ENCODE data around the gene SNX1. TPM values are rescaled to one million over a fixed set of nuclear protein-coding genes. Genes with fewer than 3 reads are reported as not detected.

SNX1 gene
- total and polyA plus RNA-seq, 2 of the 13 experiments (the other 11 are each of a cell fraction or from before 2014, with no cell fraction given) = 29.3 to 60.1 TPM

DNA sequence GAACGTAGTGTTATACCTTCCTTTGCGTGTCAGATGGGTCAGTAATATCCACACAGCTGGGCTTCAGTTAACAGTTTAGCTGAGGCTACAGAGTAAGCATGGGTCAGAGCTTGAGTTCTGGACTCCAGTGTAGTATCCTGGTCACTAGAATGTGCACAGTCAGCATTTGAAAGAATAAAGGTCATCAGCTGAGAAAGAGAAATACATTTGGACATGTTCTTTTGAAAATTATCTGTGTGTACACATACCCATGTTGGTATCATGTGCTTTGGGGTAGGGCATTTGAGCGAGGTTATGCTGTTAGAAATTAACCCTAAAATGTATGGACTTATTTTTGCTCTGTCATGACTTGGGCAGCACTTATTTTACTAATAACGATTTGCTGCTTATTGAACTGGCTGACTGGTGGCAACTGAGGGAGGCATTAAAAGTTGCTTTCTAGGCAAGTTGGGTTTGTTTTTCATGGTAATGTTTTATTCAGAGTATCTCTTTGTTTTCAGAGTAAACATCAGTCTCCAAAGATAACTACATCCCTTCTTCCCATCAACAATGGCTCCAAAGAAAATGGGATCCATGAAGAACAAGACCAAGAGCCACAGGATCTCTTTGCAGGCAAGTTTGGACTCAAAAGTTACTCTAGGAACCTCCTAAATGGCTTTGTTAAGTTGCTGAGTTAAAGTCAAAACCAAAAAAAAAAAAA is 16.4 kb downstream of the SNX1 start:
- H3K4me2 ChIP-seq (ENCODE audit: low read depth, low read length) = peak overlapping the region; percentile 26; the same call in 1 of the 2 replicates
- H3K36me3 ChIP-seq (replicated peaks in 1 of 2; ENCODE audit: control insufficient read depth in 1 of 2, insufficient read depth in 2 of 2, low read length in 2 of 2) = peaks cover 7 to 44% of the 10 kb centered on the region in 2 experiments
- no peaks in the 10 kb centered on the region for H3K9me3 ChIP-seq (ENCODE audit: low read length)
- H3K79me2 ChIP-seq (ENCODE audit: insufficient read depth, low read length) = peaks cover 50% of the 10 kb centered on the region
- in situ Hi-C loops (cut with HindIII; ENCODE audit: extremely low pct_ligation_motif_present, low pct_unique_long_range_greater_than_20kb) = no loop called here
- H3K9ac ChIP-seq (ENCODE audit: insufficient read depth, low read depth, low read length) = no peak overlapping the region
- POLR2A ChIA-PET = interaction anchor here (0.8 to 1.3 kb wide), 7 partner anchors 16 to 43 kb away, joined by 3 to 7 read pairs (median 4); partner anchors contain the start of genes CIAO2A and SNX1
- intact Hi-C loops (cut with micrococcal nuclease; ENCODE audit: unreplicated experiment) = no loop called here
- WGBS (ENCODE audit: low lambda C conversion rate) = 51% methylated on average over 4 of the region's 4 CpGs
- H3K27me3 ChIP-seq (ENCODE audit: control insufficient read depth in 1 of 2, insufficient read depth in 2 of 2, low read length in 2 of 2) = no peaks in the 10 kb centered on the region
- H3K4me1 ChIP-seq (ENCODE audit: insufficient read depth, low read length) = peaks cover 40% of the 10 kb centered on the region
- ATAC-seq (peak; percentile 92), DNase-seq (ENCODE audit: low spot score) (peak; percentile 74), FAIRE-seq (peak; percentile 67)
- no peak overlapping the region for H3K4me3 ChIP-seq (replicated peaks in 1 of 3; ENCODE audit: insufficient read depth in 1 of 3, low read depth in 2 of 3, low read length in 3 of 3)
- CTCF ChIA-PET (ENCODE audit: low intra/inter-chr PET ratio, low total read pairs) = no interaction called here
- H3K27ac ChIP-seq (ENCODE audit: extremely low read length, insufficient read depth, low read length) = peak overlapping the region; percentile 21
- BruUV-seq (replicated peaks) = no TSS peak
- H2AFZ ChIP-seq (ENCODE audit: low read length) = no peak overlapping the region
- peaks cover 14% of the 10 kb centered on the region; the same call in 1 of the 2 replicates for H4K20me1 ChIP-seq (ENCODE audit: insufficient read depth, low read length)
- TF ChIP-seq SOX5 (CRISPR knock-in tag; IDR thresholded peaks at IDR 0.05; ENCODE audit: borderline replicate concordance) = peak; percentile 61; the same call in 1 of the 2 replicates
- TF ChIP-seq SAP130 (CRISPR knock-in tag; IDR thresholded peaks at IDR 0.05; ENCODE audit: low read depth) = peak; percentile 81
- no peak for TF ChIP-seq NFIB (CRISPR knock-in tag; IDR thresholded peaks at IDR 0.05; ENCODE audit: borderline replicate concordance)
- peak; percentile 56; the same call in 1 of the 2 replicates for TF ChIP-seq HNF4G (IDR thresholded peaks at IDR 0.05; ENCODE audit: borderline replicate concordance, low read depth, low read length)
- no peak for TF ChIP-seq HNF4G (CRISPR knock-in tag; IDR thresholded peaks at IDR 0.05; ENCODE audit: borderline replicate concordance, low read depth)
- TF ChIP-seq NR2F6 (IDR thresholded peaks at IDR 0.05) = peak; percentile 26; the same call in 1 of the 2 replicates
- TF ChIP-seq NR2F6 (CRISPR knock-in tag; IDR thresholded peaks at IDR 0.05) = no peak; the same call in 1 of the 2 replicates
- 0 out of 4 replicates have a peak, but pooled peaks of 1 of the 2 experiments have one; percentile 28 for TF ChIP-seq EP300 (IDR thresholded peaks at IDR 0.05; ENCODE audit: low read depth in 2 of 2, low read length in 2 of 2)
- TF ChIP-seq EP300 (CRISPR knock-in tag; IDR thresholded peaks at IDR 0.05; ENCODE audit: borderline replicate concordance) = no peak
- no peak for TF ChIP-seq ZMYM3 (CRISPR knock-in tag; IDR thresholded peaks at IDR 0.05)
- peak; percentile 100 for TF ChIP-seq MAFK (conservative IDR thresholded peaks at IDR 0.05 in 1 of 2, IDR thresholded peaks at IDR 0.05 in 1 of 2; ENCODE audit: low read length in 2 of 2)
- TF ChIP-seq, protein P1, sequence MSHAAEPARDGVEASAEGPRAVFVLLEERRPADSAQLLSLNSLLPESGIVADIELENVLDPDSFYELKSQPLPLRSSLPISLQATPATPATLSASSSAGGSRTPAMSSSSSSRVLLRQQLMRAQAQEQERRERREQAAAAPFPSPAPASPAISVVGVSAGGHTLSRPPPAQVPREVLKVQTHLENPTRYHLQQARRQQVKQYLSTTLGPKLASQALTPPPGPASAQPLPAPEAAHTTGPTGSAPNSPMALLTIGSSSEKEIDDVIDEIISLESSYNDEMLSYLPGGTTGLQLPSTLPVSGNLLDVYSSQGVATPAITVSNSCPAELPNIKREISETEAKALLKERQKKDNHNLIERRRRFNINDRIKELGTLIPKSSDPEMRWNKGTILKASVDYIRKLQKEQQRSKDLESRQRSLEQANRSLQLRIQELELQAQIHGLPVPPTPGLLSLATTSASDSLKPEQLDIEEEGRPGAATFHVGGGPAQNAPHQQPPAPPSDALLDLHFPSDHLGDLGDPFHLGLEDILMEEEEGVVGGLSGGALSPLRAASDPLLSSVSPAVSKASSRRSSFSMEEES (CRISPR knock-in tag; IDR thresholded peaks at IDR 0.05) = 0 out of 2 replicates have a peak, but pooled peaks have one; percentile 32
- TF ChIP-seq MAFG (CRISPR knock-in tag; IDR thresholded peaks at IDR 0.05) = peak; percentile 91
- TF ChIP-seq, protein P2, sequence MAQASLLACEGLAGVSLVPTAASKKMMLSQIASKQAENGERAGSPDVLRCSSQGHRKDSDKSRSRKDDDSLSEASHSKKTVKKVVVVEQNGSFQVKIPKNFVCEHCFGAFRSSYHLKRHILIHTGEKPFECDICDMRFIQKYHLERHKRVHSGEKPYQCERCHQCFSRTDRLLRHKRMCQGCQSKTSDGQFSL (CRISPR knock-in tag; IDR thresholded peaks at IDR 0.05) = no peak
- peak; percentile 42; the same call in 1 of the 2 replicates for TF ChIP-seq NCOR1 (IDR thresholded peaks at IDR 0.05; ENCODE audit: borderline replicate concordance, low read length)
- no peak for TF ChIP-seq RXRA (CRISPR knock-in tag; IDR thresholded peaks at IDR 0.05)
- TF ChIP-seq GFI1 (CRISPR knock-in tag; IDR thresholded peaks at IDR 0.05; ENCODE audit: borderline replicate concordance) = no peak
- no peak for TF ChIP-seq SOX6 (IDR thresholded peaks at IDR 0.05)
- TF ChIP-seq SOX6 (CRISPR knock-in tag; IDR thresholded peaks at IDR 0.05) = peak; percentile 32; the same call in 1 of the 2 replicates
- no peak for TF ChIP-seq ZNF550 (CRISPR knock-in tag; IDR thresholded peaks at IDR 0.05; ENCODE audit: borderline replicate concordance)
- TF ChIP-seq BCL6 (CRISPR knock-in tag; IDR thresholded peaks at IDR 0.05) = peak; percentile 73; the same call in 1 of the 2 replicates
- 0 out of 2 replicates have a peak, but pooled peaks have one; percentile 23 for TF ChIP-seq HDAC2 (CRISPR knock-in tag; IDR thresholded peaks at IDR 0.05)
- no peak for TF ChIP-seq SOX13 (IDR thresholded peaks at IDR 0.05)
- peak in 1 of 2 experiments; percentile 30; a peak in 1 of 4 replicates for TF ChIP-seq SOX13 (CRISPR knock-in tag; conservative IDR thresholded peaks at IDR 0.05 in 1 of 2, IDR thresholded peaks at IDR 0.05 in 1 of 2)
- peak; percentile 90 for TF ChIP-seq ZNF652 (CRISPR knock-in tag; IDR thresholded peaks at IDR 0.05; ENCODE audit: borderline replicate concordance, low read depth)
- peak; percentile 100 for TF ChIP-seq MAFF (IDR thresholded peaks at IDR 0.05; ENCODE audit: low read depth, low read length)

Data from HepG2 (cell line).